Fibroblast of the aortic adventitia (primary cell): Measurements from ENCODE around the gene CRHR2. TPM values are rescaled to one million over a fixed set of nuclear protein-coding genes. Genes with fewer than 3 reads are reported as not detected.
A peak's percentile ranks its signal among the peaks of the same experiment; 100 is the strongest.

Source experiments
- DNase-seq: peaks from one replicate; pipeline ENCODE4 v3.0.0-alpha.2; 2010; ENCODE audit warnings: low read depth
- H3K4me3 ChIP-seq: 2 replicates; pipeline ENCODE4 v1.5.1; 2011; ENCODE audit warnings: low read depth, mild to moderate bottlenecking, control low read depth, low read length, moderate library complexity
- CTCF ChIP-seq: IDR thresholded peaks from 2 replicates; pipeline ENCODE4 v1.5.1; 2011; ENCODE audit warnings: mild to moderate bottlenecking, low read length, control low read depth, inconsistent platforms; ENCODE audit not compliant: insufficient read depth
- total RNA-seq: library from RNA; depleted of rRNA; stranded (reverse); fragments of >200 nt; gene quantifications from 2 replicates; pipeline ENCODE4 v1.2.3, GENCODE V29; 2012; ENCODE audit warnings: low replicate concordance

CRHR2 gene
- total RNA-seq, 1 donor = not detected

- no peak for DNase-seq
- TF ChIP-seq CTCF = no peak
Observed at GRCh38 chr7:30674420-30674819, 7.8 kb downstream of the CRHR2 start.

GRCh38 chr7:30671793-30672465 lies 10.3 kb downstream of the CRHR2 start:
- no peak overlapping the region for H3K4me3 ChIP-seq
- DNase-seq = peak; percentile 79
- TF ChIP-seq CTCF = no peak

More at GRCh38 chr7:30674420-30674819, 7.8 kb downstream of the CRHR2 start:
- no peak overlapping the region for H3K4me3 ChIP-seq

- H3K4me3 ChIP-seq = no peak overlapping the region
- DNase-seq = no peak
- TF ChIP-seq CTCF = no peak
Observed at GRCh38 chr7:30668102-30668501, 14.2 kb downstream of the CRHR2 start.

GRCh38 chr7:30667172-30667571 lies 15.1 kb downstream of the CRHR2 start:
- H3K4me3 ChIP-seq = no peak overlapping the region
- TF ChIP-seq CTCF = no peak
- DNase-seq = no peak

- no peak for DNase-seq
Observed at GRCh38 chr7:30665449-30665848, 16.8 kb downstream of the CRHR2 start.

GRCh38 chr7:30665043-30665442 lies 17.2 kb downstream of the CRHR2 start:
- H3K4me3 ChIP-seq = no peak overlapping the region
- DNase-seq = no peak
- TF ChIP-seq CTCF = no peak

More at GRCh38 chr7:30665449-30665848, 16.8 kb downstream of the CRHR2 start:
- no peak overlapping the region for H3K4me3 ChIP-seq
- no peak for TF ChIP-seq CTCF

GRCh38 chr7:30664184-30664885 lies 17.9 kb downstream of the CRHR2 start:
- no peak for DNase-seq
- TF ChIP-seq CTCF = no peak
- no peak overlapping the region for H3K4me3 ChIP-seq
